Stimulated activated CD4-positive, alpha-beta T cell treated with anti-CD3 and anti-CD28 coated beads, Interleukin-15, amount 100 ng/mL, for 24 hours (primary cell): ENCODE measurements around the gene ROPN1.
"Not testable (repeated sequence)": the region's sequence is repeated elsewhere in the genome, so short reads cannot be mapped to it uniquely, and the experiment has no call there.

Experiments
- DNase-seq: peaks from one replicate; pipeline ENCODE4 v3.0.0-alpha.2; 2020

ROPN1 gene

DNA sequence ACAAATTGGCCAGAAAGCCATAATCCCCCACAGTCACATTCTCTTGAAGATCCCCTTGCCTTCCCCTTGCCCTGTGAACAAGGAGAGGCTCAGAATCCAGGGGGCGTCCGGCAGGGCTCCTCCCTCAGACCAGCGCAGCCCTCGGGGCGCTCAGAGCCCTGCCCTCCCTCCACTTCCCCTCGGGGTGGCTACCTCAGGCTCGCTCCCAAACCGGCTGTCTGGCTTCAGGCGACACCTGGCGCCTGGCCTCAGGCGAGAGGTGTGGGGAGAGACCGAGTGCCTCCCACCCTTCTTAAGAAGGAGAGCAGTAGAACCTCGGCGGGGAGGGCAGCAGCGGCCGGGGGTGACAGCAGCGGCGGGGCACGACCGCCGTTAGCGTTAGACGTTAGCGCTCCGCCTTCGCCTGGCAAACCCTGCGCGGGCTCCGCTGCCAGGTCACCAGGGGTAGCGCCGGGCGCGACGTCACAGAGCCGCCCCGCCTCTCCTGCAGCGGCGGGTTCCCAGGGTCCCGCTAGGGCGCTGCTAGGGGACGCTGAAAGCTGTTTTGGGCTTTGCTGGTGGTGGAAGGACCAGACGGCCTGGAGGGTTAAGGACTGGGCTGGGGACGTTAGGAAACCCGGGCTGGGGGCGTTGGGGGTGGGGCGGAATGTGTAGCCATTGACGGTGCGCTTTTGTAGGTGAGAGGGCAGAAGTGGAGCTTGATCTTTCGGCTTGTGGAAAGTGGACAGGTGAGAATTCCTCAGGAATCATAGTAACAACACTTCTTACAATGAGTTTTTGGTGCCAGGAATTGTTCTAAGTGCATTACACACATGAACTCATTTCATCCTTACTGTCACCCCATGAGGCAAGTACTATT lies at the start of gene ROPN1:
Gene ROPN1 (minus strand): TSS at position 395 of the 859 bp plus-strand sequence. CDS start 11,643 bp downstream, outside the sequence.
- not testable (repeated sequence) for DNase-seq

DNA sequence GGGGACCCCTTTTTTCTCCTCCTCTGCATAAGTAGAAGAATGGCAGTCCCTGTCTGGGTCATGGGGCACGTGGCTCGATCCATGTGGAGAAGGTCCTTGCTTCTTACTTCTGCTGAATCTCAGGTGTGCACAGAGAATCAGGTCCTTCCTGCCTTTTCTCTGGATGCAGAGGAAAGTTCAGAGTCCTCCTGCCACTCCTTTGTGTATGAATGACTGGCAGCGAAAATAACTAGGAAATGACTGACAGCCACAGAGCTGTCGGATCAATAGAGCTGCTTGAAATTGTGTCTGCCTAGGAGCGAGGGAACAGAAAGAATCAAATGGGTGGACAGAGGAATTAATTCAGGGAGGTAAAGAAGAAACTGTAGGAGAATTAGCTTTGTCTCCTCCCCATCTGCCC lies 49.6 kb upstream of the ROPN1 start:
- DNase-seq: no peak

DNA sequence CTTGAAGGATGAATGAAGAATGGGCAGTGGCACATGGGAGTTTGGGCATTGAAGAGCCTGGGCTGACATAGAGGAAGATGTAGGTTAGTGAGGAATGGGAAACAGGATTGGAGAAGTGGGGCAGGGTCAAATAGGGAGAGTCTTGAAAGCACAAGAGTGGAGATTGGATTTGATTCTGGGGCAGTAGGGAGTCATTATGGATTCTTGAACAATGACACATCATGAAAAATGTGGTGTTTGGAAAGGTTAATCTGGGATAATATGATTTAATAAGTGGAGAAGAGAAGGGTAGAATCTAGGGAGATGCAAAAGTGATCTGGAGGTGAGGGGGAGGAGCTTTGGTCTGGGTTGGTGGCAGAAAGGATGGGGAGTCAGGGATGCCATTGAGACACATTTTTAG lies 45.4 kb upstream of the ROPN1 start:
- no peak for DNase-seq

DNA sequence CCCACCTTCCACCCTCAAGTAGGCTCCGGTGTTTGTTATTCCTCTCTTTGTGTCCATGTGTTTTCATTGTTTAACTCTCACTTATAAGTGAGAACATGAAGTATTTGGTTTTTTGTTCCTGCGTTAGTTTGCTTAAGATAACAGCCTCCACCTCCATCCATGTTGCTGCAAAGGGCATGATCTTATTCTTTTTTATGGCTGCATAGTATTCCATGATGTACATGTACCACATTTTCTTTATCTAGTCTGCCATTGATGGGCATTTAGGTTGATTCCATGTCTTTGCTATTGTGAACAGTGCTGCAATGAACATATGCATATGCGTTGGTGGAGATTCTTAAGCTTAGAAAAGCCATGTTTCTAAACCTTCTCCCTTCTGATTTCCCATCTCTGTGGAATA lies 44.3 kb upstream of the ROPN1 start:
- DNase-seq: not testable (repeated sequence)

DNA sequence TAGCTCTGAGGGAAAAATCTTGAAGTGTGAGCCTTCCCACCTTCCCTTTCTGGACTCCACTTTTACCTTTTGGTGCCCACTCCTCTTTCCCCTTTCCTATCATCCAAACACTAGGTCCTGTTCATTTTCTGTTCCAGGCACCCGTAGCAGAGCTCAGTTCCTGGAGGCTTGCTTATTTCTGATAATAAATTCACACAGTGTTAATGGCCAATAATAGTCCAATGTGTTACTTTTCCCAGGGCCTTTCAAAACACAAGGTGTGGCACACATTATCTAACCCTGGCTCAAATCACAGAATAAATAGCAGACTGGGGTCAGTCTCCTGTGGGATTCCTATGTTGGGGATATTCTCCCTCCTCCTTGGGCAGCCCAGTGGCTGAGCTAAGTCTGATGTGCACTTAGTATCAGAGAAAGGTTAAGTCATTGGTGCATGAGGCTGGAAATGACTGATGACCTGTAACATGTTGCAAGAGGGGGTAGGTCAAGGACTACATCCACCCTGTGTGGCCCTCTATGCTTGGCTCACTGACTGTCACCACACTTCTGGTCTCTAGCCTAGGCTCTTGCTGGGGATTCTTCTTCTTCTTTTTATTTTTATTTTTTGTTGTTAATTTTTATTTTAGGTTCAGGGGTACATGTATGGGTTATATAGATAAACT lies 43.7 kb upstream of the ROPN1 start:
- DNase-seq: no peak

DNA sequence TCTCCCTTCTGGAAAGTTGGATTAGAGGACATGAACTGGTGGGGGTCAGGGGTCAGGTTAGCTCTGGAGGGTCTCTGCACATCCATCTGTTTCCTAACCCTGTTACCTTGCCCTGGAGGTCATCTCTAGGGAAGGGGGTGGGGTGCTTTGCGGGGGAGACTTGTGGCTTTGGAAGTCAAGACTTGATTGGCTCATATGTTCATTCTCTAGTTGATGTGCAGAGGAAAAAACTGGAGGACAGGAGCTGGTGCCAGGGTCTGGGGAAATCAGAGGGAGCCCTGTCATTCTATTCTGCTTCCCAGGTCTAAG lies 42.9 kb upstream of the ROPN1 start:
- no peak for DNase-seq

DNA sequence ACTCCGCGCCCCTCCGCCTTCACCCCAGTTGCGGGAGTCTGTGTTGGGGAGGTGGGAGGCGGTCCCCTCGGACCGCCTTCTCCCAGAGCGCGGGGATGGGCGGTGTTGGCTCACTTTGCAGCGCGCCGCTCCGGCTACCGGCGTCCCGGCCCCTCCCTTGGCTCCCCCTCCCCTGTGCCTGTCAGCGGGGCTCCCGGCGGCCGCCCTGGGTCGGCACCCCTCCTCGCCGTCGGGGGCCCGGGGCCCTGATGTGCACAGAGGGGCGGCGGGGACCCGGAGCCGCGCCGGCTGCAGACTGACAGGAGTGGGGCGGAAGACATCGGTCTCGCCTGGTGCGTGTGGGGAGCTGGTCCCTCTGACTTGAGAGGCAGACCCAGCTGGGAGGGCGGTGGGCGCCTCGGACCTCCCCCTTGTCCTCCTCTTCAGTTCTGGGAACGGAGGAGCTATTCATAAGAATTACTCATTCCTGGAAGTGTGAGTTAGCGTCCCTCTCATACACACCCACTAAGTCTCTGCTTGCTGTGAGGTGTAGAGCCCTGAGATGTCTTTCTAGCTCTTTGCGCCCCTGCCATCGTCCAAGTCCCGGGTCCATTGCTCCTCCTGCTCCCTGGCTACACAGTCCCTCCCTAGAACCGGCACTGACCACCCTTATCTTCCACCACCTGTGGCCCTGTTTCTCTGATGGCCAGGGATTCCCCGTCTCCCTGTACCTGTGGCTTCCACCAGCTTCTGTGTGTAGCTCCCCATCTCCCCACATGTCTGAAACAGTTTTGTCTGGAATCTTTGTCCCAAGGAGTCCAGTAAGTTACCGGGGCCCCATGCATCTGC lies 42.3 kb upstream of the ROPN1 start:
- DNase-seq: peak; percentile 30

DNA sequence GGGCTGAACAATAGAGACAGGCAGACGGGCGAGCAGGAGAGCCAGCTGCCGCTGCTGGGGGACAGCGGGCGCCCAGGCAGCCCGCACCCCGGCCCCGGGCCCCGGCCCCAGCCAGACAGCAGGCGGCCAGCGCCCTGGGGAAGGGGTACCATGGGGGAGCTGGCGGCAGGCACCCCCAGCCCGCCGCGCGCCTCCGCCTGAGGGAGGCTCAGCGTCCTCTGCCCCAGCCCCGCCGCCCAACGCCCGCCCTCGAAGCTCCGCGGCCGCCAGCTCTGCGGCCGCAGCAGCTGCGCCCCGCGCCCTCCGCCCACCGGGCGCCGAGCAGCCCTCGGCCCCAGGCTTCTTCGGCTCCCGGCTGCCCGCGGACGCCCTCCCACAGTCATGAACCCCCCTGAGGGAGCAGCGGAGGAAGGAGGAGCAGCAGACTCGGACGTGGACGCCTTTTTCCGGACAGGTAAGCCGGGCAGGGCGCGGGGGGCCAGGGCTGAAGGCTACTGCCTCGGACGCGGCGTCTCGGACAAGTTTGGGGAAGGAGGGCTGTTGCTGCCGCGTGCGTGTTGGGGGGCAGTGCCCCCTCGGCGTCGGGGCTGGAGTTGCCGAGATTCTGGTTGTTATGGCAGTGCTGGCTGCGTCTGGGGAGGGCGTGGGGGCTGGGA lies 41.6 kb upstream of the ROPN1 start, which contains the start of gene KALRN:
Gene KALRN (plus strand): TSS at position 10 of the 656 bp plus-strand sequence.
- peak; percentile 6 for DNase-seq

DNA sequence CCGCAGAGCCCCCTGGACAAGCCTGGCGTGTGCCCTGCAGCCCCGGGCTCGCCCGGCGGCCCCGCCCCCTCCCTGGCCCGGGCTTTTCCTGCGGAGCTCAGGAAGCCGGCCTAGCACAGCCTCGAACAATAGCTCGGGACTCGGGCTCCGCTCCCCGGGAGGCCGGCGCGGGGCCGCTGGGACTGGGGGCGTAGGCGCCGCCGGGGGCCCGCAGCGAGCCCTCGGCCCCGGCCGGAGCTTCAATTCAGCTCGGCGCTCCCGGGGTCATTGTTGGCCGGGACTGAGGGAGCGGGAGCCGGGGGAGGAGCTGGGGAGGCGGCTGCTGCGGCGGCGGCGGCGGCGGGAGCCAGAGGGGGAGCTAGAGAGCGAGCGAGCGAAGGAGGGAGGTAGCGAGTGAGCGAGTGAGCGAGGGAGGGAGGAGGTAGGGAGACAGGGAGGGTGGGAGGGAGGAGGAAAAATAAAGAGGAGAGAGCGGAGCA lies 41.0 kb upstream of the ROPN1 start:
- peak; percentile 82 for DNase-seq

DNA sequence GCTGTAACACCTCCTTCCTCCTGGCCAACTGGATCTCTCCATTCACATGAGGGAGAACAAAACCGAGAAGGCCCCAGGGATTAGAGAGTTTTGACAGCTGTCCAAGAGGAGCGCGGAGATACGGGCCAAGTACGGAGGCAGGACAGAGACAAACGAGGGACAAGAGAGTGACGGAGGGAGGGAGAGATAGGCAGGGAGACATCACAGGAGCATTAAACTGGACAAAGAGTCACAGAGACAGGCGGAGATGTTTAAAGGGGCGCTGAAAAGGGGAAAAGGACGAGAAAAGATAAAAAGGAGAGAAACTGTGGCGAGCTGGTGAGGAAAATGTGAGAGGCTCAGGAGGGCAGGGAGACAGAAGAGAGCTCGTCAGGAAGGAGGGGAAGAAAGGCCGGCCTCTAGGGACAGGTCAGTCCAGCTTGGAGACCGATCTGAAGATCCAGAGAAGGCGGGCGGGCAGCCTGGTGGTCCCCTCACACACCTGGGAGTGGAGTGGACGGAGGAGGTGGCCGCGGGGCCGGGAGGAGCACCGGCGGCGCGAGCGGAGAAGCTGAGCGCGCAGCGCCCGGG lies 40.5 kb upstream of the ROPN1 start:
- no peak for DNase-seq

DNA sequence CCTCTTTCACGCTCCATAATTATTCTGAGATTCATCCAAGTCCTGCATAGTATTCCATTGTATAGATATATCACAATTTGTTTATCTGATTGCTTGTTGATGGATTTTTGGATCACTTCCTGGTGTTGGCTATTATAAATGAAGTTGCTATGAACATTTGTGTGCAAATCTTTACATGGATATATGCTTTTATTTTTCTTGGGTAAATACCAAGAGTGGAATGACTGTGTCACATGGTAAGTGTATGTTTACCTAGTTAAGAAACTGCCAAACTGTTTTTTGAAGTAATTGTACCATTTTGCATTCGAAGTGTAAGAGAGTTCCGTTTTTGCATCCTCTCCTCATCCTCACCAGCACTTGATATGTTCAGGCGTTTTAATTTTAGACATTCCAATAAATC lies 34.6 kb upstream of the ROPN1 start:
- DNase-seq: no peak

DNA sequence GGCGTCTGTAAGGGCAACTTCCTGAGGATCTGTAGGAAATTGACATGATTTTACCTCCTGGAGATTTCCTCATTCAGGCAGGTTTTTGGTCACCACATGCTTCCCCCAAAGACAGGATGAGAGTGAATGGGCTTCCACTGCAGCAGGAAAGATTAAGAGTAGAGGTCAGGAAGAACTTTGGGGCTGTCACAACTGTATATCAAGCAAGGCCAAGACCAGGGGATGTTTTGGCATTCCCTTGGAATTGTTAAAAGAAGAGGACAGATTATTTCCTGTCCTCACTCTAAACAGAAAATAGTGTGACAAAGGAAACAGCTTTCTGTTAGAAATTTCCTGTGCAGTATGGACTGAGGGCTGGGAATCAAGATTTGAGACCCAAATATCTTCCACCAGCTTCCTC lies 31.6 kb upstream of the ROPN1 start:
- not testable (repeated sequence) for DNase-seq

DNA sequence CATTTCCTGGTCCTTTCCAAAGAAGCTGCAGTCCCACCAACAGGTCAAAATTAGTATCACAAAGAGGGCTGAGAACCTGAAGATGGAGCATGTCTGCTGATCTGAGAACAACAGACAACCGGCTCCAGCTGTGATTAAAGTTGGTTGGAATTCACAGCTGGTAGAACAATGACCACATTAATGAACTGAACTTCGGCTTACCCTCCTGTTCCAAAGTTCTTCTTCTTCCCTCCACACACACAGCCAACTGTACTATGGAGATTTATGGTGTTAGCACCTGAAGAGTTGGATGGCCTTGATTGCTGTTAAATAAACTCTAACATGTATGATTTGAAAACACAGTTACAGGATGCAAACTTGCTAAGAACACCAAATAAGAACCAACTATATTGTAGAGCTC lies 27.4 kb upstream of the ROPN1 start:
- no peak for DNase-seq

DNA sequence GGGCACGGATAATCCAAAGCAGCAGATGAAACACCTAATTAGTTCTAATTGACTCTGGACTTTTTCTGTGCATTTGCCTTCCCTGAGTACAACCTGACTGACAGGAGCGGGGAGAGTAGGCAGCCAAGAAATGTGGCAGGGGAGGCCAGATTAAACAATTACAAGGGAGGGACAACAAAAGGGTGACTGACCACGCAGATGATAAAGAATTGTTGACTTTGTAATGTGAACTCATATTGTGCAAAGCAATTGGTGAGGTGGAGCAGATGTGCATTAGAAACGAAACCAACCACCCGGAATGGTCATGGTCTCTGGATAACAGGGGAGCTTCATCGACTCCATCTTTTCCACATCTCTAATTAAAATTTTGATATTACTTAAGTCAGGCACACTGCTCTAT lies 25.6 kb upstream of the ROPN1 start:
- DNase-seq: not testable (repeated sequence)

DNA sequence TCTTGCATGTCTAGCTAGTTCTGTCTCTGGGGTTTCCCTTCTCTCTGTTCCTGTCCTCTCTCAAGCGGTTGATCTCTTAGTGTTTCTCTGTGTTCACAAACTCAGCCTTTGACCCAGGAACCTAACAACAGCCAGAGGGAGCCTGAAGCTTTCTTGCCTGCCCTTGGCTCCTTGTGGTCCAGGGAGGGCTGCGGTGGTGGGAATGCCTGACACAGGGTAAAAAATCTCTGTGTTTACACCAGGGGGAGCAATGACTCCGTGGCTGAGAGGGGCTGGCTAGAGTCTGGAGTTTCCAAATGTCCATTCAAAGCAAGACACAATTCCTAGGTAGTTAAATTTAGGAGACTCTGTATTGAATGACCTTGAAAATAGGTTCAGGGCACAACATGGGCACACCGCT lies 24.6 kb upstream of the ROPN1 start:
- not testable (repeated sequence) for DNase-seq

DNA sequence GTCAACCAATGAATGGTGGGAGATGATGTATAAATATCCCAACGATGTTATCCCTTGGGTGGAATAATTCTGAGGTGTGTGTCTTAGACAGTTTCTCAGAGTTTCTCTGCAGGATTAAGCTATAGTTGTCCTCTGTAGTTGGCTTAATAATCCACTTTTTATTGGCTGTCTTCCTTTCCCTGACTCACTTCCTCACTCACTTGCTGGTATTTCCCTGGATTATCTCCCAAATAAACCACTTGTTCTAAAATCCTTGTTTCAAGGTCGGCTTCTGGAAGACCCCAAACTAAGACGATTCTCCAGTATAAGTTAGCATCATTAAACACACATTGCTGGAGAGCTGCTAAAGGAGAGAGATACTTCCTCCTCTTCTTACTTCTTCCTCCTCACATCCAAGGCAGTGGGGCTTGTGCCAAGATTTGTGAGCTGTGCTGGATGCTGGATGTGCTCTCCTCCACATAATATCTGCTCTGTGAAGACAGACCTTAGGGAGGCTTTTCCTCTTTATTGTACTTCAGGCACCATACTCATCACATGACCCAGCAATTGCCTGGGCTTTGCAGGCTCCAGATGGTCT lies 22.5 kb upstream of the ROPN1 start:
- no peak for DNase-seq

DNA sequence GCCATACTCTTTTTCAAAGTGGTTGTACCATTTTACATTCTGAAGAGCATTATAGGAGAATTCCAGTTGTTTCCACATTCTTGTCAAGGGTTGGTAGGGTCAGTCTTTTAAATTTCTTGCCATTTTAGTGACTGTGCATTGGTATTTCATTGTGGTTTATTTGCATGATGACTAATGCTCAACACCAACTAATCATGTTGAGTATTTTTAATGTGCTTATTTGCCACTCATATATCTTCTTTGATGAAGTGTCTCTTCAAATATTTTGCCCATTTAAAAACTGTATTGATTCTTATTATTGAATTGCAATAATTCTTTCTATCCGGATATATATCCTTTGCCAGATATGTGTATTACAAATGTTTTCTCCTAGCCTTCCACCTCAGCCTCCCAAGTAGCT lies 16.4 kb upstream of the ROPN1 start:
- DNase-seq: not testable (repeated sequence)

DNA sequence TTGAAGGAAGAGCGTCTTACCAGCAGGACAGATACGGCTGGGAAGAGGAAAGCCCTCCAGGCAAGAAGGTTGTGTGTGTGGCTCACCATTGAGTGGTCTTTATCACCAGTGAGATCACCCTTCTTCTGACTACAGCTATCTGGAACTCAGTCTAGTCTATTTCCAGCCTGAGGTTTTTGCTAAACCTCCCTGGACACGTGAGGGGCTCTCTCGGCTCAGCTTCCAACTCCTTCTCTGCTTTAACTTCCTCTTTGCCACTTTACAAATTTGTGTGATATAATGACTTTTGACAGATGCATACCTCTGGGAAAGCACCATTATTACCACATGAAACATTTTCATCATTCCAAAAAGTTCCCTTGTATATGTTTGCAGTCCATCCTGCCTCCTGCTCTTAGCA lies 15.3 kb upstream of the ROPN1 start:
- no peak for DNase-seq

DNA sequence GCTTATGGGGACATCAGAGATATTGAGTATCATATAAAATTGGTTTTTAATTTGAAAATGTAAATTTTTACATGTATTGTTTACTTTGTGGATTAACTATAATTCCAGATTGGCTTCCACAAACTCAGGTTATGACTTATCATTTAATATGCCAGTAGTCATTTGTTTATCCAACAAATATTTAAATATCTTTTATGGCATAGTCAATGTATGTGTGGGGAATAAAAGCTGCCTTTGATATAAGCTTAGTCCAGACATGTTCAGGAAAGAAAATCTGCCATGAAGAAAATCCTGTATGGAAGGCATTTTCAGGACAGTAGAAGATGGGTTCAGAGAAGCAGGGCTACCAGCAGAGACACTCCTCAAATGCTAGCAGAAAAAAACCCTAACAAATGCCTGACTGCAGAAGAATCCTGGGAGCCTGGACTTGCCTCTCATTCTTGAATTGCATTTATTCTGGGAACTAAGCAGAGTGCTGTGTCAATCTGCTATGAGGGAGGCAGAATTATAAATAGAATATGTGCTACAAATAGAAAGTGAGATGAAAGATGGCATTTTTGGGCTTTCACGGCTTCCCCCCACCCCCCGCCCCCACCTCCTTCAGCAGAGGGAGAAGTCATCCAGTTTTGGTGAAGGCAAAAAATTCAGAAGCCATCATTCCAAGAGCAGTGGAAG lies 10.6 kb upstream of the ROPN1 start:
- DNase-seq: not testable (repeated sequence)

DNA sequence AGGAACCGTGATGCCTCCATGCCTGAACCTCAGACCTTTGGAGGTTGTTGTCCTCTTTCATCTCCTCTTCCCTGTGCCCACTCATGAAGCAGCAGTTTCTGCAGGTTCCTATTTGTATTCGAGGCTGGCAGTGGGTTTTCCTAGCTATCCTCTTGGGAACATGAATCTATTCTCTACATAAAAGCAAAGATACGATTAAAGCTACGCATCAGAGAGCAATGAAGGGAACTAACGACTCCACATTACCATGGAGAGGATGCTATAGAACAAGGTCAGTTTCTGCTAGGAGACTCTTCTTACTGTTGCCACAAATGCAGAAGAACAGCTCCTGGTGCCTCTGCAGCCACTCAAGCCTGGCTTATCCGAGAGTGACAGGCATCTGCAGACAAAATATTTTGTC lies 9.4 kb upstream of the ROPN1 start:
- not testable (repeated sequence) for DNase-seq

DNA sequence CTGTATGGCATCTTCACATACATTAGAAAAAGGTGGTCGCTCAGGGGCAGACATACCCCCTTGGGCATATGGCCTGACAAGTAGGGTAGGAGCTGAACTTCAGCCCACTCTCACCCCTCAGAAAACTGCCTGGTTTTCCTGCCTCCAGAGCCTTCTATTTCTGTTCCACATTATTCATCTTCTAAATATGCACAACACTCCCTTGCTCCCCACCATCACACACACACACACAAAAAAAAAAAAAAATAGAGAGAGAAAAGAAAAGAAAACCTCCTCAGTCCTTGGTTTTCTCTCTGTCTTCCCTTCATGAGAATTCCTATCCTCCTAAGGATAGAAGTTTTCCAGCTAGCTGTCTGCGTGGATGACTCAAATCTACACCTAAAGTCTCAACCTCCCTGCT lies 5.6 kb upstream of the ROPN1 start:
- no peak for DNase-seq

DNA sequence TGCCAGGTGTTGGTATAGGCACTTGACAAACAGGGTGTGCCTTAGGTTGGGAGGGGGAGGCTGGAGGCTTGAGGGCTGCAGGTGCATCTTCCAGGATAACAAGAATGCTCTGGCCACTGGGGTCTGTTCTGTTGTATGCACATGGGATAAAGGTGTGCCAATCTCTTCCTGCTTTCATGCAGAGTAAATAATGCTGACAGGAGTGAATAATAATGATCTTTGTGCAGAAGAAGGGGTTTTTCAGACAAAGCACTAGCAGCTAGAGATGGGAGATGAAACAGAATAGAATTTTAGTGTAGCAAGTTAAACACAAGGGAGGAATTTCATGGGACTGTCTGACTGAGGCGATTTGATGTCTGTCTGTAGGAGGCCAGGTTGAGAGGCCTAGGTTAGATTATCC lies 1.9 kb upstream of the ROPN1 start:
- no peak for DNase-seq
